HCT116 (cell line): ENCODE results near the gene WDR17. TPM values are rescaled to one million over a fixed set of nuclear protein-coding genes. Genes with fewer than 3 reads are reported as not detected.

Experiments
- ATAC-seq: fragments of 200-7000 bp; cut with Tn5 transposase; 2 replicates; pipeline ENCODE4 v1.9.1; 2020; ENCODE audit warnings: mild to moderate bottlenecking, moderate library complexity
- BruUV-seq: library from RNA; stranded (reverse); fragments of 400-500 nt; replicated peaks from 2 replicates; lab custom pipeline; 2021; lab: Mats Ljungman, UMichigan
- CTCF ChIA-PET: fragments of 300-600 bp; sonication (Branson Sonifier 250); formaldehyde crosslinking; loops from one replicate; lab custom pipeline; 2021; ENCODE audit warnings: antibody characterized with exemption; lab: Charles Lee
- POLR2A ChIA-PET: fragments of 300-600, 350-600 bp; sonication (Branson Sonifier 250); formaldehyde crosslinking; loops from one replicate; lab custom pipeline; 2021; ENCODE audit warnings: antibody characterized with exemption; lab: Charles Lee
- RAD21 ChIA-PET, 2 experiments: fragments of 300-600 bp; sonication (Branson Sonifier 250); formaldehyde crosslinking; loops; one replicate each; lab custom pipeline; 2023; ENCODE audit warnings: low total read pairs in 2 of 2; ENCODE audit not compliant: uncharacterized antibody in 2 of 2, unreplicated experiment in 2 of 2, low non-redundant PET in 1 of 2; lab: Charles Lee
- DNase-seq: peaks from one replicate; pipeline ENCODE4 v3.0.0-alpha.2; 2010; ENCODE audit warnings: low read depth, low spot score
- H2AFZ ChIP-seq: fragments of 200-600 bp; shearing (Covaris generic), sonication (generic); 2 replicates; pipeline ENCODE4 v1.6.1; 2017; ENCODE audit warnings: low read depth, mixed run types, mixed read lengths, antibody characterized with exemption, low read length; ENCODE audit not compliant: poor library complexity, severe bottlenecking
- H3K27ac ChIP-seq: 2 replicates; pipeline ENCODE4 v1.5.1; 2012; ENCODE audit warnings: low read depth, low read length
- H3K27me3 ChIP-seq: fragments of 200-600 bp; sonication (generic); 2 replicates; pipeline ENCODE4 v1.6.1; 2016; ENCODE audit warnings: mixed run types, low read length, mixed read lengths; ENCODE audit not compliant: insufficient read depth
- H3K36me3 ChIP-seq, 2 experiments: fragments of 200-500 bp in 1 of 2; fragments of 200-600 bp in 1 of 2; sonication (Bioruptor generic) in 1 of 2; sonication (generic) in 1 of 2; 2 replicates each; pipeline versions ENCODE4 v1.5.1 to v1.6.1; 2014 to 2016; ENCODE audit warnings: low read length in 2 of 2, inconsistent platforms in 1 of 2, mixed read lengths in 1 of 2, mixed run types in 1 of 2; ENCODE audit not compliant: insufficient read depth in 2 of 2, control insufficient read depth in 1 of 2
- H3K4me1 ChIP-seq, 2 experiments: fragments of 200-600 bp in 1 of 2; sonication (generic) in 1 of 2; 2 replicates each; pipeline versions ENCODE4 v1.5.1 to v1.6.1; 2012 to 2017; ENCODE audit warnings: low read length in 2 of 2, inconsistent platforms in 1 of 2, mild to moderate bottlenecking in 1 of 2, mixed read lengths in 1 of 2, mixed run types in 1 of 2, moderate library complexity in 1 of 2; ENCODE audit not compliant: insufficient read depth in 2 of 2, control insufficient read depth in 1 of 2
- H3K4me2 ChIP-seq: fragments of 200-600 bp; sonication (generic); 2 replicates; pipeline ENCODE4 v1.6.1; 2017; ENCODE audit warnings: mixed run types, low read length, mixed read lengths
- H3K4me3 ChIP-seq, 2 experiments: fragments of 200-600 bp in 1 of 2; sonication (generic) in 1 of 2; replicated peaks in 1 of 2; 2 replicates each; pipeline ENCODE4 v1.5.1; 2011 to 2016; ENCODE audit warnings: low read length in 2 of 2, control low read depth in 1 of 2, low read depth in 1 of 2, mild to moderate bottlenecking in 1 of 2, mixed read lengths in 1 of 2, mixed run types in 1 of 2
- H3K79me2 ChIP-seq: fragments of 200-600 bp; sonication (generic); 2 replicates; pipeline ENCODE4 v1.6.1; 2017; ENCODE audit warnings: mild to moderate bottlenecking, mixed run types, low read length, moderate library complexity, mixed read lengths; ENCODE audit not compliant: insufficient read depth
- H3K9ac ChIP-seq: fragments of 200-600 bp; sonication (generic); 2 replicates; pipeline ENCODE4 v1.6.1; 2016; ENCODE audit warnings: low read length, mixed read lengths
- H3K9me2 ChIP-seq: fragments of 200-600 bp; sonication (generic), shearing (Covaris generic); 2 replicates; pipeline ENCODE4 v1.6.1; 2017; ENCODE audit warnings: mixed run types, mild to moderate bottlenecking, moderate library complexity; ENCODE audit not compliant: insufficient read depth
- H3K9me3 ChIP-seq, 2 experiments: fragments of 200-500 bp in 1 of 2; fragments of 200-600 bp in 1 of 2; sonication (Bioruptor generic) in 1 of 2; sonication (generic) in 1 of 2; 2 replicates each; pipeline ENCODE4 v1.6.1; 2014 to 2017; ENCODE audit warnings: low read length in 2 of 2, mixed read lengths in 2 of 2, inconsistent platforms in 1 of 2, low read depth in 1 of 2, mild to moderate bottlenecking in 1 of 2, mixed run types in 1 of 2, moderate library complexity in 1 of 2; ENCODE audit not compliant: control insufficient read depth in 1 of 2, insufficient read depth in 1 of 2
- H4K20me1 ChIP-seq: fragments of 200-600 bp; sonication (generic), shearing (Covaris generic); 2 replicates; pipeline ENCODE4 v1.6.1; 2017; ENCODE audit warnings: mixed run types, mild to moderate bottlenecking, moderate library complexity; ENCODE audit not compliant: insufficient read depth
- CBX3 ChIP-seq: IDR thresholded peaks from 2 replicates; pipeline ENCODE4 v1.6.1; 2012; ENCODE audit warnings: low read depth
- EGR1 ChIP-seq: IDR thresholded peaks from 2 replicates; pipeline ENCODE4 v1.6.1; 2012; ENCODE audit warnings: low read depth
- EZH2 ChIP-seq: fragments of 200-600 bp; sonication (generic); IDR thresholded peaks from 2 replicates; pipeline ENCODE4 v1.6.1; 2017; ENCODE audit warnings: antibody characterized with exemption, mixed run types
- FOSL1 ChIP-seq: IDR thresholded peaks from 2 replicates; pipeline ENCODE4 v1.6.1; 2012; ENCODE audit warnings: low read depth
- JUND ChIP-seq: IDR thresholded peaks from 2 replicates; pipeline ENCODE4 v1.6.1; 2012
- POLR2A ChIP-seq: IDR thresholded peaks from 2 replicates; pipeline ENCODE4 v1.7.0; 2011; ENCODE audit warnings: borderline replicate concordance; ENCODE audit not compliant: insufficient read depth, insufficient read length; ENCODE audit errors: extremely low read depth
- POLR2AphosphoS5 ChIP-seq: IDR thresholded peaks from 2 replicates; pipeline ENCODE4 v1.6.1; 2011; ENCODE audit warnings: mild to moderate bottlenecking, low read depth, low read length, moderate library complexity
- RAD21 ChIP-seq: IDR thresholded peaks from 2 replicates; pipeline ENCODE4 v1.6.1; 2012; ENCODE audit warnings: low read depth, mild to moderate bottlenecking
- SIN3A ChIP-seq: IDR thresholded peaks from 2 replicates; pipeline ENCODE4 v1.6.1; 2012; ENCODE audit warnings: low read depth
- SP1 ChIP-seq: IDR thresholded peaks from 2 replicates; pipeline ENCODE4 v1.6.1; 2012; ENCODE audit warnings: low read depth
- SRF ChIP-seq: IDR thresholded peaks from 2 replicates; pipeline ENCODE4 v1.6.1; 2012; ENCODE audit warnings: low read depth
- TCF7L2 ChIP-seq: IDR thresholded peaks from 2 replicates; pipeline ENCODE4 v1.7.0; 2011; ENCODE audit warnings: borderline replicate concordance, inconsistent platforms; ENCODE audit not compliant: insufficient read depth, insufficient read length; ENCODE audit errors: extremely low read depth
- ZFX ChIP-seq: fragments of 450-650 bp; IDR thresholded peaks from 2 replicates; pipeline ENCODE4 v1.6.1; 2017
- ZNF274 ChIP-seq: fragments of 200-500 bp; sonication (Bioruptor generic); IDR thresholded peaks from 2 replicates; pipeline ENCODE4 v1.6.1; 2014; ENCODE audit warnings: mild to moderate bottlenecking, low read depth, low read length, inconsistent platforms
- intact Hi-C: fragments of 100-400 bp; cut with micrococcal nuclease; formaldehyde crosslinking; loops from 2 replicates; pipeline ENCODE4 v1.10.0; 2022
- total RNA-seq: library from RNA; stranded (reverse); gene quantifications from one replicate; pipeline ENCODE4 v1.2.1, GENCODE V29; 2021; ENCODE audit not compliant: unreplicated experiment
- TF ChIP-seq, protein P1 (sequence below): IDR thresholded peaks from 2 replicates; pipeline ENCODE4 v1.6.1; 2012
- TF ChIP-seq, protein P2 (sequence below): IDR thresholded peaks from 2 replicates; pipeline ENCODE4 v1.6.1; 2012; ENCODE audit warnings: low read depth
- TF ChIP-seq, protein P3 (sequence below): IDR thresholded peaks from 2 replicates; pipeline ENCODE4 v1.6.1; 2011; ENCODE audit warnings: mild to moderate bottlenecking, low read length, moderate library complexity; ENCODE audit not compliant: insufficient replicate concordance; ENCODE audit errors: extremely low read depth

Gene WDR17
- total RNA-seq, 1 experiment from 2014 or later = 0.20 TPM

DNA sequence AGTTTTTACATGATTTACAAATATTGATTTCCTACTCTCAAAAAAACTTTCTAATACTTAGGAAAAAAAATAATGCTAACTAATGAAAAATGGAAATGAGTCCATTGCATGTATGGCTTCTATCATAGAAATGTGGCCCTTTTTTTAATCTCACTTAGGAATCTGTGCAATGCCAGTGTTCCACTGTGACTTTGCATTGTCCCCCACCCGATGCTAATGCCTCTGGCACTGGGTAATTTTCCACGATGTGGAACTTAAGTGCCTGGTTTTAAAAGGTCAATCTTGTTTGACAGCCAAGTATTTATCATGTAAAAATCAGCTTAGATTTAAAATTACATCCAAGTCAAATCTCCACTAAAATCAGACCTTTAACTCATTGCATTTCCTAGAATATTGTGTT is 76.6 kb downstream of the WDR17 start:
- POLR2A ChIA-PET = no interaction called here

More for the DNA sequence above, 76.6 kb downstream of the WDR17 start:
- no TSS peak for BruUV-seq
- CTCF ChIA-PET = no interaction called here
- ATAC-seq = no peak
- intact Hi-C loops = no loop called here
- Histone ChIP-seq H4K20me1 (no peaks in the 10 kb centered on the region), H3K4me1 (no peaks in the 10 kb centered on the region), H3K9me3 (no peaks in the 10 kb centered on the region), H3K36me3 (no peaks in the 10 kb centered on the region), H3K27ac (no peak overlapping the region), H3K9ac (no peak overlapping the region)
- TF ChIP-seq, protein P1, sequence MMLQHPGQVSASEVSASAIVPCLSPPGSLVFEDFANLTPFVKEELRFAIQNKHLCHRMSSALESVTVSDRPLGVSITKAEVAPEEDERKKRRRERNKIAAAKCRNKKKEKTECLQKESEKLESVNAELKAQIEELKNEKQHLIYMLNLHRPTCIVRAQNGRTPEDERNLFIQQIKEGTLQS = no peak
- TF ChIP-seq JUND (no peak), SP1 (no peak), ZNF274 (no peak), CBX3 (no peak), SRF (no peak), ZFX (no peak), SIN3A (no peak), EZH2 (no peak), TCF7L2 (no peak), FOSL1 (no peak), RAD21 (no peak), POLR2A (no peak), POLR2AphosphoS5 (no peak), EGR1 (no peak)
- TF ChIP-seq, protein P2, sequence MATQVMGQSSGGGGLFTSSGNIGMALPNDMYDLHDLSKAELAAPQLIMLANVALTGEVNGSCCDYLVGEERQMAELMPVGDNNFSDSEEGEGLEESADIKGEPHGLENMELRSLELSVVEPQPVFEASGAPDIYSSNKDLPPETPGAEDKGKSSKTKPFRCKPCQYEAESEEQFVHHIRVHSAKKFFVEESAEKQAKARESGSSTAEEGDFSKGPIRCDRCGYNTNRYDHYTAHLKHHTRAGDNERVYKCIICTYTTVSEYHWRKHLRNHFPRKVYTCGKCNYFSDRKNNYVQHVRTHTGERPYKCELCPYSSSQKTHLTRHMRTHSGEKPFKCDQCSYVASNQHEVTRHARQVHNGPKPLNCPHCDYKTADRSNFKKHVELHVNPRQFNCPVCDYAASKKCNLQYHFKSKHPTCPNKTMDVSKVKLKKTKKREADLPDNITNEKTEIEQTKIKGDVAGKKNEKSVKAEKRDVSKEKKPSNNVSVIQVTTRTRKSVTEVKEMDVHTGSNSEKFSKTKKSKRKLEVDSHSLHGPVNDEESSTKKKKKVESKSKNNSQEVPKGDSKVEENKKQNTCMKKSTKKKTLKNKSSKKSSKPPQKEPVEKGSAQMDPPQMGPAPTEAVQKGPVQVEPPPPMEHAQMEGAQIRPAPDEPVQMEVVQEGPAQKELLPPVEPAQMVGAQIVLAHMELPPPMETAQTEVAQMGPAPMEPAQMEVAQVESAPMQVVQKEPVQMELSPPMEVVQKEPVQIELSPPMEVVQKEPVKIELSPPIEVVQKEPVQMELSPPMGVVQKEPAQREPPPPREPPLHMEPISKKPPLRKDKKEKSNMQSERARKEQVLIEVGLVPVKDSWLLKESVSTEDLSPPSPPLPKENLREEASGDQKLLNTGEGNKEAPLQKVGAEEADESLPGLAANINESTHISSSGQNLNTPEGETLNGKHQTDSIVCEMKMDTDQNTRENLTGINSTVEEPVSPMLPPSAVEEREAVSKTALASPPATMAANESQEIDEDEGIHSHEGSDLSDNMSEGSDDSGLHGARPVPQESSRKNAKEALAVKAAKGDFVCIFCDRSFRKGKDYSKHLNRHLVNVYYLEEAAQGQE = no peak
- TF ChIP-seq, protein P3, sequence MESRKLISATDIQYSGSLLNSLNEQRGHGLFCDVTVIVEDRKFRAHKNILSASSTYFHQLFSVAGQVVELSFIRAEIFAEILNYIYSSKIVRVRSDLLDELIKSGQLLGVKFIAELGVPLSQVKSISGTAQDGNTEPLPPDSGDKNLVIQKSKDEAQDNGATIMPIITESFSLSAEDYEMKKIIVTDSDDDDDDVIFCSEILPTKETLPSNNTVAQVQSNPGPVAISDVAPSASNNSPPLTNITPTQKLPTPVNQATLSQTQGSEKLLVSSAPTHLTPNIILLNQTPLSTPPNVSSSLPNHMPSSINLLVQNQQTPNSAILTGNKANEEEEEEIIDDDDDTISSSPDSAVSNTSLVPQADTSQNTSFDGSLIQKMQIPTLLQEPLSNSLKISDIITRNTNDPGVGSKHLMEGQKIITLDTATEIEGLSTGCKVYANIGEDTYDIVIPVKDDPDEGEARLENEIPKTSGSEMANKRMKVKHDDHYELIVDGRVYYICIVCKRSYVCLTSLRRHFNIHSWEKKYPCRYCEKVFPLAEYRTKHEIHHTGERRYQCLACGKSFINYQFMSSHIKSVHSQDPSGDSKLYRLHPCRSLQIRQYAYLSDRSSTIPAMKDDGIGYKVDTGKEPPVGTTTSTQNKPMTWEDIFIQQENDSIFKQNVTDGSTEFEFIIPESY = no peak
- TF ChIP-seq, all 23 proteins: peak for 0
- H3K79me2 ChIP-seq = no peaks in the 10 kb centered on the region
- H3K9me2 ChIP-seq = no peaks in the 10 kb centered on the region
- DNase-seq = no peak
- RAD21 ChIA-PET = no interaction called here
- H2AFZ ChIP-seq = no peak overlapping the region
- no peak overlapping the region for H3K4me3 ChIP-seq
- no peaks in the 10 kb centered on the region for H3K27me3 ChIP-seq
- no peak overlapping the region for H3K4me2 ChIP-seq
